C4-2B (cell line): ENCODE data around the gene SDK2.

ENCODE experiments used
- CTCF ChIP-seq: fragments of 450-650 bp; conservative IDR thresholded peaks from 2 replicates; pipeline ENCODE4 v1.5.1; 2017; ENCODE audit warnings: mild to moderate bottlenecking
- ZFX ChIP-seq: fragments of 450-650 bp; IDR thresholded peaks from 2 replicates; pipeline ENCODE4 v1.6.1; 2017

DNA sequence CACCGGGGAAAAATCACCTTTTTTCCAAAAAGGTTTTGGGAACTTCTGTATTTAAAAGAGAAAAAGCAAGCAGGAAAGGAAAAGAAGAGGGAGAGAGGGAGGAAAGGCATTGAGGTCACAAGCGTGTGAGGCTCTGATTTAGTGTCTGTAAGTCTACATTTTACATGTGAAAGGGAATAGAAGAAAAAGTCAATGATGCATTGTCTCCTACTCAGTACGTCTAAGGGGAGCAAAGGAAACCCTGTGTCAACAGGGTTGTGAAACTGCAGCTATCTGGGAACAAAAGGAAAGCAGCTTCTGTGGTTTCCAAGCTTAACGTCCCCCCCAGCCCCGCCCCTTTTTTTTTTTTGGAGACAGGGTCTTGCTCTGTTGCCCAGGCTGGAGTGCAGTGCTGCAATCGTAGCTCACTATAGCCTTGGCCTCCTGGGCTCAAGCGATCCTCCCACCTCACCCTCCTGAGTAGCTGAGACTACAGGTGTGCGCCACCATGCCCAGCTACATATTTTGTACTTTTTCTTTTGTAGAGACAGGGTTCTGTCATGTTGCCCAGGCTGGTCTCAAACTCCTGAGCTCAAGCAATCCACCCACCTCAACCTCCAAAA lies 330.6 kb downstream of the SDK2 start:
- TF ChIP-seq CTCF (no peak), ZFX (no peak)
